SK-N-SH treated with all-trans-retinoic acid at 6 μM for 48 hours (cell line): ENCODE data around the gene TXK.
A peak's percentile ranks its signal among the peaks of the same experiment; 100 is the strongest.

Source experiments
- ATAC-seq: fragments of 200-7000 bp; cut with Tn5 transposase; 3 replicates; pipeline ENCODE4 v1.9.1; 2020; ENCODE audit warnings: mild to moderate bottlenecking, moderate library complexity
- ARNTL ChIP-seq: fragments of 450-650 bp; formaldehyde crosslinking; IDR thresholded peaks from 2 replicates; pipeline ENCODE4 v1.5.0; 2020; ENCODE audit warnings: low read depth, mild to moderate bottlenecking, moderate library complexity, borderline replicate concordance
- BACH2 ChIP-seq: fragments of 250-450 bp; sonication (Bioruptor Pico); IDR thresholded peaks from 2 replicates; pipeline ENCODE4 v1.9.0; 2021; ENCODE audit warnings: mild to moderate bottlenecking, borderline replicate concordance
- CREB5 ChIP-seq: fragments of 250-450 bp; sonication (Bioruptor Pico); IDR thresholded peaks from 2 replicates; pipeline ENCODE4 v1.5.1; 2020; ENCODE audit warnings: low read depth, mild to moderate bottlenecking, moderate library complexity
- CSDC2 ChIP-seq: fragments of 250-450 bp; sonication (Bioruptor Pico); IDR thresholded peaks from 2 replicates; pipeline ENCODE4 v1.5.0; 2020; ENCODE audit warnings: mild to moderate bottlenecking, moderate library complexity
- CSRNP3 ChIP-seq: fragments of 250-450 bp; sonication (Bioruptor Pico); IDR thresholded peaks from 2 replicates; pipeline ENCODE4 v1.5.1; 2021; ENCODE audit warnings: mild to moderate bottlenecking, moderate library complexity
- ESRRG ChIP-seq: fragments of 250-450 bp; sonication (Bioruptor Pico); IDR thresholded peaks from 2 replicates; pipeline ENCODE4 v1.6.1; 2021; ENCODE audit warnings: mild to moderate bottlenecking
- GLIS3 ChIP-seq: fragments of 250-450 bp; sonication (Bioruptor Pico); IDR thresholded peaks from 2 replicates; pipeline ENCODE4 v1.5.0; 2020; ENCODE audit warnings: mild to moderate bottlenecking, moderate library complexity
- ISL1 ChIP-seq: fragments of 250-450 bp; sonication (Bioruptor Pico); IDR thresholded peaks from 2 replicates; pipeline ENCODE4 v2.1.2; 2022; ENCODE audit warnings: mild to moderate bottlenecking, moderate library complexity
- OSR1 ChIP-seq: fragments of 250-450 bp; sonication (Bioruptor Pico); IDR thresholded peaks from 2 replicates; pipeline ENCODE4 v1.8.0; 2022; ENCODE audit warnings: moderate library complexity, mild to moderate bottlenecking, inconsistent platforms
- PATZ1 ChIP-seq: fragments of 250-450 bp; sonication (Bioruptor Pico); IDR thresholded peaks from 2 replicates; pipeline ENCODE4 v1.8.0; 2020; ENCODE audit warnings: mild to moderate bottlenecking, moderate library complexity, borderline replicate concordance
- POU6F1 ChIP-seq: fragments of 250-450 bp; sonication (Bioruptor Pico); IDR thresholded peaks from 2 replicates; pipeline ENCODE4 v1.8.0; 2021; ENCODE audit warnings: low read depth, mild to moderate bottlenecking, moderate library complexity, borderline replicate concordance
- PPARA ChIP-seq: fragments of 250-450 bp; sonication (Bioruptor Pico); IDR thresholded peaks from 2 replicates; pipeline ENCODE4 v1.5.0; 2020; ENCODE audit warnings: mild to moderate bottlenecking, borderline replicate concordance
- RARB ChIP-seq: fragments of 250-450 bp; sonication (Bioruptor Pico); IDR thresholded peaks from 2 replicates; pipeline ENCODE4 v1.8.0; 2021; ENCODE audit warnings: mild to moderate bottlenecking, moderate library complexity
- SNAI2 ChIP-seq: fragments of 250-450 bp; sonication (Bioruptor Pico); IDR thresholded peaks from 2 replicates; pipeline ENCODE4 v1.5.0; 2020; ENCODE audit warnings: mild to moderate bottlenecking, moderate library complexity
- TCF4 ChIP-seq: fragments of 250-450 bp; sonication (Bioruptor Pico); IDR thresholded peaks from 2 replicates; pipeline ENCODE4 v1.8.0; 2021; ENCODE audit warnings: mild to moderate bottlenecking, moderate library complexity, borderline replicate concordance
- TOX ChIP-seq: fragments of 250-450 bp; sonication (Bioruptor Pico); IDR thresholded peaks from 2 replicates; pipeline ENCODE4 v1.8.0; 2021; ENCODE audit warnings: mild to moderate bottlenecking, moderate library complexity, borderline replicate concordance
- TSHZ2 ChIP-seq: fragments of 250-450 bp; sonication (Bioruptor Pico); IDR thresholded peaks from 2 replicates; pipeline ENCODE4 v1.5.0; 2020; ENCODE audit warnings: mild to moderate bottlenecking, moderate library complexity
- ZC3H10 ChIP-seq: fragments of 250-450 bp; sonication (Bioruptor Pico); IDR thresholded peaks from 2 replicates; pipeline ENCODE4 v1.5.1; 2021; ENCODE audit warnings: mild to moderate bottlenecking, moderate library complexity
- ZFP3 ChIP-seq: fragments of 250-450 bp; sonication (Bioruptor Pico); IDR thresholded peaks from 2 replicates; pipeline ENCODE4 v1.5.0; 2020; ENCODE audit warnings: mild to moderate bottlenecking, moderate library complexity
- ZFP30 ChIP-seq: fragments of 450-650 bp; formaldehyde crosslinking; IDR thresholded peaks from 2 replicates; pipeline ENCODE4 v1.5.0; 2022; ENCODE audit warnings: mild to moderate bottlenecking, moderate library complexity
- ZNF565 ChIP-seq: fragments of 450-650 bp; formaldehyde crosslinking; conservative IDR thresholded peaks from 2 replicates; pipeline ENCODE4 v1.5.0; 2020; ENCODE audit warnings: low read depth, mild to moderate bottlenecking, moderate library complexity
- ZNF70 ChIP-seq: fragments of 450-650 bp; formaldehyde crosslinking; IDR thresholded peaks from 2 replicates; pipeline ENCODE4 v1.5.0; 2020; ENCODE audit warnings: mild to moderate bottlenecking, moderate library complexity
- ZNF8 ChIP-seq: fragments of 450-650 bp; formaldehyde crosslinking; IDR thresholded peaks from 2 replicates; pipeline ENCODE4 v1.5.0; 2020; ENCODE audit warnings: mild to moderate bottlenecking, moderate library complexity

Gene TXK

GRCh38 chr4:48079972-48080391 lies 54.1 kb downstream of the TXK start:
- peak; percentile 89 for ATAC-seq
- TF ChIP-seq CREB5 (CRISPR knock-in tag) (no peak), PATZ1 (CRISPR knock-in tag) (no peak), TCF4 (CRISPR knock-in tag) (peak; percentile 88), RARB (no peak), PPARA (CRISPR knock-in tag) (no peak), ESRRG (CRISPR knock-in tag) (no peak), ZNF565 (no peak), CSRNP3 (CRISPR knock-in tag) (0 out of 2 replicates have a peak, but pooled peaks have one; percentile 42), ZFP3 (peak; percentile 23; the same call in 1 of the 2 replicates), TSHZ2 (peak; percentile 84; the same call in 1 of the 2 replicates), ZC3H10 (CRISPR knock-in tag) (no peak), CSDC2 (no peak), ZNF8 (CRISPR knock-in tag) (peak; percentile 10; the same call in 1 of the 2 replicates), OSR1 (CRISPR knock-in tag) (no peak), TOX (CRISPR knock-in tag) (no peak), ZFP30 (CRISPR knock-in tag) (no peak; the same call in 1 of the 2 replicates), BACH2 (no peak), ZNF70 (CRISPR knock-in tag) (peak; percentile 12; the same call in 1 of the 2 replicates), GLIS3 (CRISPR knock-in tag) (no peak), SNAI2 (no peak), ISL1 (peak; percentile 78), POU6F1 (CRISPR knock-in tag) (no peak), ARNTL (CRISPR knock-in tag) (no peak; the same call in 1 of the 2 replicates)
- TF ChIP-seq, all 23 proteins: peak for 7

- no peak for ATAC-seq
- TF ChIP-seq TSHZ2 (peak; percentile 92), ARNTL (CRISPR knock-in tag) (no peak), SNAI2 (0 out of 2 replicates have a peak, but pooled peaks have one; percentile 66), POU6F1 (CRISPR knock-in tag) (no peak), ZNF565 (peak; percentile 69; the same call in 1 of the 2 replicates), TCF4 (CRISPR knock-in tag) (0 out of 2 replicates have a peak, but pooled peaks have one; percentile 12), OSR1 (CRISPR knock-in tag) (peak; percentile 80; the same call in 1 of the 2 replicates), ISL1 (peak; percentile 50), ZC3H10 (CRISPR knock-in tag) (no peak)
Observed at GRCh38 chr4:48078862-48079655, 55.0 kb downstream of the TXK start.
